GM20431 (cell line): ENCODE data around the gene PRAMEF5.
"Not testable (repeated sequence)": the region's sequence is repeated elsewhere in the genome, so short reads cannot be mapped to it uniquely, and the experiment has no call there.

Experiments used
- in situ Hi-C: fragments of 300-500 bp; cut with MseI, MboI; formaldehyde crosslinking; loops from one replicate; pipeline ENCODE4 v1.15.0; 2020; ENCODE audit warnings: low sequenced_read_pairs; ENCODE audit not compliant: unreplicated experiment

Gene PRAMEF5

GRCh38 chr1:13246554-13246871 lies 7.5 kb upstream of the PRAMEF5 start:
- in situ Hi-C loops = loop anchor here (25.0 kb wide), 2 partner anchors 509 to 984 kb away; partner anchors contain the start of gene CFAP107

GRCh38 chr1:13247122-13247521 lies 6.9 kb upstream of the PRAMEF5 start:
- in situ Hi-C loops = loop anchor here (25.0 kb wide), 2 partner anchors 510 to 985 kb away; partner anchors contain the start of gene CFAP107

GRCh38 chr1:13265124-13265523 lies 11.1 kb downstream of the PRAMEF5 start:
- in situ Hi-C loops = not testable (repeated sequence)

DNA sequence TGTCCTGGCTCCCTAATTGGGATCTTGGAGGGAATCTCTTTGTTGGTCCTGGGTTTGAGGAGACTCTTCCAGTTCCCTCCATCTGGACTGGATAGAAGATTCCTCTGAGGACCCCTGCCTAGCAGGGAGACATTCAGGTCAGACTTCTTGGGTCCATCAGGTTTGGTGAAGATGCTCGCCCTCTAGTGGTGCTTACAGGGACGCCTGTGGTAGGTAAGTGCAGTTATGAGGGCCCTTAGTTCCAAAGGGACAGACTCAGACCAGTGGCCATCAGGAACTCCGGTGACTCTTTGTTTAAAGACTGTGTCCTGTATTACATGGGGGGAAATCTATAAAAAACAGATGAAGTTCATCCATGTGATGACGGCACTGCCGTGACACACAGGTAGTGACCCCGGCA lies 23.0 kb downstream of the PRAMEF5 start:
- in situ Hi-C loops = not testable (repeated sequence)

- in situ Hi-C loops = not testable (repeated sequence)
These were observed 25.6 kb downstream of the PRAMEF5 start for GRCh38 chr1:13279617-13280016.

GRCh38 chr1:13285037-13285436 lies 31.0 kb downstream of the PRAMEF5 start, which contains the start of gene PRAMEF8:
TSS of gene PRAMEF8 (minus strand) at chr1:13285137. CDS start at chr1:13284091, 1,046 bp downstream.
- in situ Hi-C loops = not testable (repeated sequence)

GRCh38 chr1:13289030-13289429 lies 35.0 kb downstream of the PRAMEF5 start:
- in situ Hi-C loops = not testable (repeated sequence)

GRCh38 chr1:13297216-13297931 lies 43.4 kb downstream of the PRAMEF5 start:
- in situ Hi-C loops = not testable (repeated sequence)

DNA sequence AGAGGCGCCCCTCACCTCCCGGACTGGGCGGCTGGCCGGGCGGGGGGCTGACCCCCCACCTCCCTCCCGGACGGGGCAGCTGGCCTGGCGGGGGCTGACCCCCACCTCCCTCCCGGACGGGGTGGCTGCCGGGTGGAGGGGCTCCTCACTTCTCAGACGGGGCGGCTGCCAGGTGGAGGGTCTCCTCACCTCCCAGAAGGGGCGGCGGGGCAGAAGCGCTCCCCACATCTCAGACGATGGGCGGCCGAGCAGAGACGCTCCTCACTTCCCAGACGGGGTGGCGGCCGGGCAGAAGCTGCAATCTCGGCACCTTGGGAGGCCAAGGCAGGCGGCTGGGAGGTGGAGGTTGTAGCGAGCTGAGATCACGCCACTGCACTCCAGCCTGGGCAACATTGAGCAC lies 44.7 kb downstream of the PRAMEF5 start:
- in situ Hi-C loops = not testable (repeated sequence)

GRCh38 chr1:13302197-13302596 lies 48.2 kb downstream of the PRAMEF5 start:
- in situ Hi-C loops = not testable (repeated sequence)

- in situ Hi-C loops = not testable (repeated sequence)
These were observed 49.2 kb downstream of the PRAMEF5 start, which contains the start of gene PRAMEF33 for GRCh38 chr1:13303239-13303638. TSS of gene PRAMEF33 (plus strand) at chr1:13303539. CDS start at chr1:13305955, 2,416 bp downstream.
